H1 (cell line): ENCODE results near the gene LIN28B. TPM values are rescaled to one million over a fixed set of nuclear protein-coding genes. Genes with fewer than 3 reads are reported as not detected.

ENCODE experiments used
- CTCF ChIA-PET: fragments of 300-600 bp; sonication (Branson Sonifier 250); formaldehyde crosslinking; loops from one replicate; lab custom pipeline; 2021; ENCODE audit not compliant: partially characterized antibody; lab: Charles Lee
- POLR2A ChIA-PET: fragments of 300-600 bp; sonication (Branson Sonifier 250); formaldehyde crosslinking; loops from one replicate; lab custom pipeline; 2021; ENCODE audit warnings: inconsistent platforms; ENCODE audit not compliant: partially characterized antibody; lab: Charles Lee
- DNase-seq, 2 experiments: peaks; one replicate each; pipeline versions ENCODE4 v3.0.0 to v3.0.0-alpha.2; 2010 to 2022; ENCODE audit warnings: low spot score in 2 of 2, low read depth in 1 of 2, mixed read lengths in 1 of 2
- FAIRE-seq: peaks from 2 replicates; lab custom pipeline; 2011; peaks lifted over from hg19 to GRCh38; lab: Jason Lieb, UNC
- H2AFZ ChIP-seq: 2 replicates; pipeline ENCODE4 v1.8.1; 2012; ENCODE audit warnings: low read length, inconsistent platforms
- H2AK5ac ChIP-seq: 2 replicates; pipeline ENCODE4 v1.6.1; 2013; ENCODE audit warnings: low read depth, low read length
- H2BK120ac ChIP-seq: replicated peaks from 2 replicates; pipeline ENCODE3; 2013; ENCODE audit warnings: low read depth, low read length, inconsistent platforms
- H2BK12ac ChIP-seq: 2 replicates; pipeline ENCODE4 v1.6.1; 2013; ENCODE audit warnings: low read depth, low read length
- H2BK15ac ChIP-seq: 2 replicates; pipeline ENCODE4 v1.6.1; 2013; ENCODE audit warnings: low read length
- H2BK20ac ChIP-seq: 2 replicates; pipeline ENCODE4 v1.6.1; 2013; ENCODE audit warnings: low read length
- H2BK5ac ChIP-seq: 2 replicates; pipeline ENCODE4 v1.6.1; 2013; ENCODE audit warnings: low read depth, low read length
- H3K14ac ChIP-seq: 2 replicates; pipeline ENCODE4 v1.6.1; 2013; ENCODE audit warnings: inconsistent platforms; ENCODE audit not compliant: insufficient read length
- H3K18ac ChIP-seq: 2 replicates; pipeline ENCODE4 v1.6.1; 2013; ENCODE audit warnings: low read length; ENCODE audit errors: extremely low read depth
- H3K23ac ChIP-seq: 2 replicates; pipeline ENCODE4 v1.6.1; 2013; ENCODE audit warnings: inconsistent platforms; ENCODE audit not compliant: insufficient read length
- H3K23me2 ChIP-seq: 2 replicates; pipeline ENCODE4 v1.6.1; 2013; ENCODE audit warnings: low read depth, low read length
- H3K27ac ChIP-seq: 2 replicates; pipeline ENCODE4 v1.6.1; 2011; ENCODE audit warnings: low read depth, low read length, inconsistent platforms
- H3K27me3 ChIP-seq, 4 experiments: replicated peaks in 1 of 4; 1 replicate in 1 of 4; 2 replicates in 3 of 4; pipeline versions ENCODE4 v1.6.1 to v1.8.1; 2011 to 2013; ENCODE audit warnings: low read length in 3 of 4, mild to moderate bottlenecking in 3 of 4, inconsistent platforms in 2 of 4, mixed read lengths in 2 of 4, moderate library complexity in 1 of 4; ENCODE audit not compliant: control insufficient read depth in 3 of 4, insufficient read depth in 3 of 4; ENCODE audit errors: extremely low read depth in 1 of 4
- H3K36me3 ChIP-seq, 4 experiments: 2 replicates each; pipeline versions ENCODE4 v1.6.1 to v1.8.1; 2011 to 2013; ENCODE audit warnings: mild to moderate bottlenecking in 4 of 4, low read length in 3 of 4, moderate library complexity in 2 of 4, control low read depth in 1 of 4, inconsistent platforms in 1 of 4; ENCODE audit not compliant: insufficient read depth in 4 of 4, control insufficient read depth in 2 of 4
- H3K4ac ChIP-seq: replicated peaks from 2 replicates; pipeline ENCODE3; 2013; ENCODE audit warnings: low read length, low read depth, mixed read lengths, inconsistent platforms; ENCODE audit not compliant: insufficient read length
- H3K4me1 ChIP-seq, 4 experiments: replicated peaks in 1 of 4; 1 replicate in 1 of 4; 2 replicates in 3 of 4; pipeline versions ENCODE4 v1.6.1 to v1.8.1; 2011 to 2013; ENCODE audit warnings: low read length in 3 of 4, inconsistent platforms in 2 of 4, mixed read lengths in 1 of 4; ENCODE audit not compliant: insufficient read depth in 4 of 4, control insufficient read depth in 3 of 4
- H3K4me2 ChIP-seq, 2 experiments: 2 replicates each; pipeline versions ENCODE4 v1.6.1 to v1.8.1; 2011 to 2013; ENCODE audit warnings: low read depth in 2 of 2, low read length in 2 of 2, control low read depth in 1 of 2, inconsistent platforms in 1 of 2, mild to moderate bottlenecking in 1 of 2; ENCODE audit not compliant: insufficient read depth in 1 of 2
- H3K4me3 ChIP-seq, 4 experiments: fragments of 200-600, 300-600 bp in 1 of 4; sonication (generic), shearing (Covaris generic), sonication (Bioruptor Twin) in 1 of 4; 2 replicates each; pipeline versions ENCODE4 v1.5.1 to v1.8.1; 2011 to 2016; ENCODE audit warnings: low read length in 4 of 4, low read depth in 3 of 4, control low read depth in 2 of 4, inconsistent platforms in 2 of 4, mild to moderate bottlenecking in 2 of 4, mixed read lengths in 1 of 4, moderate library complexity in 1 of 4; ENCODE audit not compliant: insufficient read depth in 2 of 4; ENCODE audit errors: extremely low read depth in 1 of 4
- H3K56ac ChIP-seq: replicated peaks from 2 replicates; pipeline ENCODE3; 2013; ENCODE audit warnings: low read depth, mild to moderate bottlenecking, mixed read lengths, low read length, inconsistent platforms; ENCODE audit not compliant: insufficient read length
- H3K79me1 ChIP-seq: 2 replicates; pipeline ENCODE4 v1.6.1; 2013; ENCODE audit warnings: low read depth, low read length, control low read depth
- H3K79me2 ChIP-seq, 2 experiments: 2 replicates each; pipeline versions ENCODE4 v1.6.1 to v1.8.1; 2012 to 2013; ENCODE audit warnings: low read length in 2 of 2, mild to moderate bottlenecking in 2 of 2, inconsistent platforms in 1 of 2; ENCODE audit not compliant: insufficient read depth in 2 of 2, control insufficient read depth in 1 of 2
- H3K9ac ChIP-seq, 4 experiments: replicated peaks in 1 of 4; 1 replicate in 1 of 4; 2 replicates in 3 of 4; pipeline versions ENCODE4 v1.6.1 to v1.8.1; 2011 to 2013; ENCODE audit warnings: low read depth in 3 of 4, low read length in 3 of 4, control low read depth in 2 of 4, mild to moderate bottlenecking in 2 of 4, moderate library complexity in 2 of 4, inconsistent platforms in 1 of 4; ENCODE audit errors: extremely low read depth in 1 of 4
- H3K9me3 ChIP-seq, 2 experiments: 2 replicates each; pipeline versions ENCODE4 v1.6.1 to v1.8.1; 2012 to 2013; ENCODE audit warnings: mild to moderate bottlenecking in 2 of 2, moderate library complexity in 2 of 2, control low read depth in 1 of 2, inconsistent platforms in 1 of 2, low read depth in 1 of 2, low read length in 1 of 2, mixed read lengths in 1 of 2; ENCODE audit not compliant: insufficient read depth in 2 of 2
- H4K20me1 ChIP-seq, 2 experiments: replicated peaks in 1 of 2; 2 replicates each; pipeline versions ENCODE3 to v1.8.1; 2011 to 2013; ENCODE audit warnings: inconsistent platforms in 2 of 2, low read length in 2 of 2, mild to moderate bottlenecking in 1 of 2; ENCODE audit not compliant: insufficient read depth in 2 of 2, control insufficient read depth in 1 of 2
- H4K5ac ChIP-seq: 2 replicates; pipeline ENCODE4 v1.6.1; 2013; ENCODE audit warnings: low read length, low read depth, mixed read lengths, inconsistent platforms; ENCODE audit not compliant: insufficient read length
- H4K8ac ChIP-seq: 2 replicates; pipeline ENCODE4 v1.8.0; 2013; ENCODE audit warnings: mild to moderate bottlenecking, moderate library complexity, low read length, inconsistent platforms; ENCODE audit not compliant: insufficient read depth; ENCODE audit errors: extremely low read depth
- H4K91ac ChIP-seq: replicated peaks from 2 replicates; pipeline ENCODE3; 2013; ENCODE audit warnings: low read length, mixed read lengths, inconsistent platforms; ENCODE audit not compliant: insufficient read length
- BACH1 ChIP-seq: IDR thresholded peaks from 2 replicates; pipeline ENCODE4 v1.6.1; 2012; ENCODE audit warnings: low read length, improper control_type of control experiment
- CTCF ChIP-seq, 3 experiments: IDR thresholded peaks; 1 replicate in 2 of 3; 2 replicates in 1 of 3; pipeline versions ENCODE4 v1.5.1 to v1.6.1; 2011; ENCODE audit warnings: low read length in 3 of 3, mild to moderate bottlenecking in 3 of 3, inconsistent platforms in 2 of 3, low read depth in 1 of 3, moderate library complexity in 1 of 3; ENCODE audit not compliant: insufficient read depth in 1 of 3; ENCODE audit errors: control extremely low read depth in 1 of 3
- SIN3A ChIP-seq, 2 experiments: IDR thresholded peaks in 1 of 2; conservative IDR thresholded peaks in 1 of 2; 2 replicates each; pipeline ENCODE4 v1.6.1; 2011 to 2012; ENCODE audit warnings: low read length in 2 of 2, improper control_type of control experiment in 1 of 2, low read depth in 1 of 2, mild to moderate bottlenecking in 1 of 2
- WGBS, 2 experiments: shearing (Covaris generic) in 1 of 2; methylation state at CpG; one replicate each; pipeline versions ENCODE4 v1.1.6 to v1.1.7; 2013 to 2015; ENCODE audit warnings: low lambda C conversion rate in 2 of 2, mixed read lengths in 2 of 2, inconsistent platforms in 1 of 2, low coverage in 1 of 2, missing lambda C conversion rate in 1 of 2; ENCODE audit not compliant: insufficient replicate concordance in 2 of 2, insufficient coverage in 1 of 2, insufficient read length in 1 of 2; ENCODE audit errors: extremely low coverage in 1 of 2, missing lambda C conversion rate in 1 of 2; 5-methylcytosine and 5-hydroxymethylcytosine counted together
- polyA plus RNA-seq, 7 experiments: library from polyadenylated mRNA; depleted of rRNA in 3 of 7; stranded (reverse) in 5 of 7; unstranded in 2 of 7; fragments of >200 nt in 5 of 7; fragments of 200-250 nt in 2 of 7; gene quantifications; 1 replicate in 5 of 7; 2 replicates in 1 of 7; 4 replicates in 1 of 7; pipeline versions ENCODE4 v1.2.1 to v1.2.3, GENCODE V29; 2011 to 2013; ENCODE audit warnings: missing spikeins in 2 of 7, mixed read lengths in 2 of 7
- total RNA-seq: library from RNA; stranded (reverse); fragmentation: NEBNext Ultra II Directional; extraction: Animal tissue kit (Norgen Biotek cat#: 25700); gene quantifications from 2 replicates; pipeline ENCODE4 v1.2.1, GENCODE V29; 2021

LIN28B gene
- total and polyA plus RNA-seq, 2 of the 8 experiments (the other 6 are each of a cell fraction or from before 2014, with no cell fraction given), result 27.4 to 94.7 TPM

- H2AFZ ChIP-seq, result no peak overlapping the region
- H3K23me2 ChIP-seq, result no peaks in the 10 kb centered on the region
- DNase-seq (no peak), FAIRE-seq (peak; percentile 45)
- H3K4me2 ChIP-seq, result no peak overlapping the region
- peaks cover 0 to 19% (median 8%) of the 10 kb centered on the region in 4 experiments; a peak in 3 of 8 replicates for H3K36me3 ChIP-seq
- H3K9me3 ChIP-seq, result no peaks in the 10 kb centered on the region
- no peak overlapping the region for H2AK5ac ChIP-seq
- H2BK120ac ChIP-seq, result no peak overlapping the region
- no peak overlapping the region for H3K27ac ChIP-seq
- no peak overlapping the region for H4K91ac ChIP-seq
- H3K79me2 ChIP-seq, result peaks cover 0 to 13% of the 10 kb centered on the region in 2 experiments; a peak in 2 of 4 replicates
- H2BK12ac ChIP-seq, result no peak overlapping the region
- H3K4me3 ChIP-seq, result no peak overlapping the region
- H3K9ac ChIP-seq, result no peak overlapping the region
- ChIA-PET POLR2A (interaction anchor here (1.1 to 2.5 kb wide), 7 partner anchors 80 to 322 kb away, joined by 3 to 22 read pairs (median 3); partner anchors contain the start of gene LIN28B), CTCF (interaction anchor here (0.6 to 4.2 kb wide), 35 partner anchors 8 to 357 kb away, joined by 3 to 27 read pairs (median 5); partner anchors contain the start of gene HACE1)
- no peaks in the 10 kb centered on the region for H3K27me3 ChIP-seq
- no peak overlapping the region for H3K56ac ChIP-seq
- no peak overlapping the region for H3K14ac ChIP-seq
- no peaks in the 10 kb centered on the region; the same call in 1 of the 2 replicates for H3K79me1 ChIP-seq
- H4K8ac ChIP-seq, result no peak overlapping the region
- H2BK5ac ChIP-seq, result no peak overlapping the region
- no peak overlapping the region for H2BK15ac ChIP-seq
- H2BK20ac ChIP-seq, result no peak overlapping the region
- 14% methylated on average over 1 of the region's 1 CpG; no CpG with 5 or more reads in 1 of the 2 experiments for WGBS, 2 experiments
- H3K4me1 ChIP-seq, result no peaks in the 10 kb centered on the region
- no peak overlapping the region for H4K5ac ChIP-seq
- H3K4ac ChIP-seq, result no peak overlapping the region
- H4K20me1 ChIP-seq, result no peaks in the 10 kb centered on the region
- no peak overlapping the region for H3K23ac ChIP-seq
- H3K18ac ChIP-seq, result no peak overlapping the region
- TF ChIP-seq BACH1 (no peak), CTCF (IDR thresholded peaks at IDR 0.05; ENCODE audit: control extremely low read depth in 1 of 3, insufficient read depth in 1 of 3, low read depth in 1 of 3, low read length in 3 of 3) (peak in 2 of 3 experiments; percentile 24 to 31; a peak in 2 of 4 replicates), SIN3A (conservative IDR thresholded peaks at IDR 0.05 in 1 of 2, IDR thresholded peaks at IDR 0.05 in 1 of 2; ENCODE audit: low read depth in 1 of 2, low read length in 2 of 2) (no peak)
Observed at GRCh38 chr6:105077596-105078385, 120.9 kb downstream of the LIN28B start.
